B cell (primary cell): ENCODE results near the gene GRID1. TPM values are rescaled to one million over a fixed set of nuclear protein-coding genes. Genes with fewer than 3 reads are reported as not detected.

Experiments used
- ATAC-seq: fragments of 200-7000 bp; cut with Tn5 transposase; one replicate; pipeline ENCODE4 v1.10.0; 2021; ENCODE audit warnings: low read depth, mild to moderate bottlenecking, moderate number of reproducible peaks, moderate library complexity
- CTCF ChIA-PET: fragments of 350-600 bp; sonication (Branson Sonifier 250); formaldehyde crosslinking; loops from one replicate; lab custom pipeline; 2021; ENCODE audit warnings: antibody characterized with exemption, inconsistent platforms; lab: Charles Lee
- POLR2A ChIA-PET: fragments of 350-600 bp; sonication (Branson Sonifier 250); formaldehyde crosslinking; loops from one replicate; lab custom pipeline; 2021; ENCODE audit warnings: antibody characterized with exemption; lab: Charles Lee
- DNase-seq: peaks from one replicate; pipeline ENCODE4 v3.0.0; 2013
- H2AFZ ChIP-seq: 2 replicates; pipeline ENCODE4 v1.6.1; 2012; ENCODE audit warnings: mild to moderate bottlenecking, low read depth, low read length; ENCODE audit not compliant: insufficient read depth, poor library complexity, severe bottlenecking
- H3K27ac ChIP-seq, 2 donors: 1 replicate in 1 of 2; 2 replicates in 1 of 2; pipeline ENCODE4 v1.5.1; 2012 to 2013; ENCODE audit warnings: low read length in 2 of 2, mild to moderate bottlenecking in 2 of 2, moderate library complexity in 1 of 2
- H3K27me3 ChIP-seq, 4 experiments: fragments of 200-600 bp in 1 of 4; sonication (generic) in 1 of 4; replicated peaks in 1 of 4; 1 replicate in 2 of 4; 2 replicates in 2 of 4; pipeline versions ENCODE4 v1.6.1 to v1.7.0; 2013 to 2016; ENCODE audit warnings: low read length in 3 of 4, mild to moderate bottlenecking in 2 of 4, mixed read lengths in 1 of 4, moderate library complexity in 1 of 4; ENCODE audit not compliant: insufficient read depth in 4 of 4, control insufficient read depth in 3 of 4; ENCODE audit errors: control extremely low read depth in 1 of 4
- H3K36me3 ChIP-seq, 2 experiments: replicated peaks in 1 of 2; 1 replicate in 1 of 2; 2 replicates in 1 of 2; pipeline versions ENCODE4 v1.6.1 to v1.7.1; 2013; ENCODE audit warnings: low read length in 1 of 2; ENCODE audit not compliant: insufficient read depth in 2 of 2, control insufficient read depth in 1 of 2; ENCODE audit errors: control extremely low read depth in 1 of 2, extremely low read depth in 1 of 2
- H3K4me1 ChIP-seq, 2 donors: fragments of 200-600 bp in 1 of 2; sonication (generic) in 1 of 2; 1 replicate in 1 of 2; 2 replicates in 1 of 2; pipeline versions ENCODE4 v1.5.1 to v1.6.1; 2013 to 2017; ENCODE audit warnings: low read length in 2 of 2; ENCODE audit not compliant: control insufficient read depth in 2 of 2, insufficient read depth in 2 of 2
- H3K4me2 ChIP-seq: replicated peaks from 2 replicates; pipeline ENCODE3; 2012; ENCODE audit warnings: mild to moderate bottlenecking, low read depth, low read length; ENCODE audit not compliant: poor library complexity, severe bottlenecking
- H3K4me3 ChIP-seq, 5 experiments: fragments of 200-600 bp in 1 of 5; sonication (generic) in 1 of 5; 1 replicate in 3 of 5; 2 replicates in 2 of 5; pipeline versions ENCODE4 v1.5.1 to v1.7.0; 2011 to 2016; ENCODE audit warnings: low read length in 4 of 5, mild to moderate bottlenecking in 4 of 5, low read depth in 2 of 5, control low read depth in 1 of 5, moderate library complexity in 1 of 5; ENCODE audit not compliant: insufficient read depth in 1 of 5; ENCODE audit errors: control extremely low read depth in 1 of 5, extremely low read depth in 1 of 5
- H3K79me2 ChIP-seq: fragments of 200-600 bp; sonication (generic); one replicate; pipeline ENCODE4 v1.6.0; 2016; ENCODE audit warnings: low read length; ENCODE audit not compliant: control insufficient read depth, insufficient read depth
- H3K9ac ChIP-seq: fragments of 200-600 bp; sonication (generic); 2 replicates; pipeline ENCODE4 v1.6.1; 2017; ENCODE audit warnings: mild to moderate bottlenecking, low read length, moderate library complexity
- H3K9me3 ChIP-seq, 3 donors: one replicate each; pipeline versions ENCODE4 v1.6.1 to v1.7.1; 2013; ENCODE audit warnings: low read length in 2 of 3; ENCODE audit not compliant: control insufficient read depth in 2 of 3, insufficient read depth in 1 of 3; ENCODE audit errors: control extremely low read depth in 1 of 3
- H4K20me1 ChIP-seq: 2 replicates; pipeline ENCODE4 v1.6.0; 2012; ENCODE audit warnings: mild to moderate bottlenecking, low read length; ENCODE audit not compliant: insufficient read depth, control insufficient read depth, poor library complexity, severe bottlenecking
- H3K27ac Mint-ChIP-seq: one replicate; pipeline ENCODE4 v1.8.0; 2021; ENCODE audit warnings: mixed read lengths
- H3K27me3 Mint-ChIP-seq: one replicate; pipeline ENCODE4 v1.8.0; 2021; ENCODE audit warnings: mixed read lengths
- H3K4me1 Mint-ChIP-seq: one replicate; pipeline ENCODE4 v1.8.0; 2021; ENCODE audit warnings: mixed read lengths
- H3K4me3 Mint-ChIP-seq: one replicate; pipeline ENCODE4 v1.8.0; 2021; ENCODE audit warnings: mixed read lengths
- H3K9me3 Mint-ChIP-seq: one replicate; pipeline ENCODE4 v1.8.0; 2022; ENCODE audit warnings: mixed read lengths; ENCODE audit not compliant: insufficient read depth
- CTCF ChIP-seq: fragments of 200-600 bp; IDR thresholded peaks from one replicate; pipeline ENCODE4 v1.8.0; 2022; ENCODE audit warnings: antibody characterized with exemption, mild to moderate bottlenecking
- EZH2 ChIP-seq: IDR thresholded peaks from 2 replicates; pipeline ENCODE4 v1.6.1; 2012; ENCODE audit warnings: borderline replicate concordance, low read depth, mild to moderate bottlenecking, moderate library complexity, low read length; ENCODE audit not compliant: insufficient read depth, poor library complexity, severe bottlenecking
- WGBS: methylation state at CpG from one replicate; pipeline ENCODE4 v1.1.5; 2013; ENCODE audit warnings: missing lambda C conversion rate; ENCODE audit not compliant: insufficient coverage; 5-methylcytosine and 5-hydroxymethylcytosine counted together
- intact Hi-C: fragments of 100-400 bp; cut with micrococcal nuclease; formaldehyde crosslinking; loops from one replicate; pipeline ENCODE4 v1.10.0; 2022
- polyA plus RNA-seq: library from polyadenylated mRNA; depleted of rRNA; stranded (reverse); fragments of >200 nt; gene quantifications from 2 replicates; pipeline ENCODE4 v1.2.3, GENCODE V29; 2012
- total RNA-seq, 2 donors: library from RNA; stranded (reverse); fragments of 120-200 nt in 1 of 2; gene quantifications; 1 replicate in 1 of 2; 2 replicates in 1 of 2; pipeline versions ENCODE4 v1.2.3 to v1.2.4, GENCODE V29; 2013 to 2022

The GRID1 gene
- total and polyA plus RNA-seq, 2 donors (not counting 1 experiment from before 2014, with no cell fraction given), result not detected

- H3K4me3 ChIP-seq, result no peak overlapping the region
- no peak for TF ChIP-seq CTCF
- TF ChIP-seq EZH2, result no peak
- H4K20me1 ChIP-seq, result no peaks in the 10 kb centered on the region
- no peaks in the 10 kb centered on the region for H3K27me3 ChIP-seq
- no peaks in the 10 kb centered on the region for H3K79me2 ChIP-seq
- ChIA-PET POLR2A (no interaction called here), CTCF (no interaction called here)
- no peak overlapping the region for H3K27ac ChIP-seq
- H3K9ac ChIP-seq, result no peak overlapping the region
- intact Hi-C loops, result no loop called here
- no peak for ATAC-seq
- no peaks in the 10 kb centered on the region for H3K9me3 ChIP-seq
- Mint-ChIP-seq H3K9me3 (no peaks in the 10 kb centered on the region), H3K27ac (no peak overlapping the region), H3K27me3 (peaks cover 5% of the 10 kb centered on the region), H3K4me3 (no peak overlapping the region), H3K4me1 (no peaks in the 10 kb centered on the region)
- WGBS, result 78% methylated on average over 6 of the region's 6 CpGs
- no peaks in the 10 kb centered on the region for H3K4me1 ChIP-seq
- no peaks in the 10 kb centered on the region for H3K36me3 ChIP-seq
- DNase-seq, result no peak
- no peak overlapping the region for H2AFZ ChIP-seq
- H3K4me2 ChIP-seq, result no peak overlapping the region
Measured at GRCh38 chr10:85724215-85724614, 642.4 kb downstream of the GRID1 start.

GRCh38 chr10:85720931-85721590, 645.5 kb downstream of the GRID1 start:
- POLR2A ChIA-PET, result no interaction called here
- TF ChIP-seq EZH2 (no peak), CTCF (no peak)

More at GRCh38 chr10:85720931-85721590, 645.5 kb downstream of the GRID1 start:
- Mint-ChIP-seq H3K4me1 (no peaks in the 10 kb centered on the region), H3K4me3 (no peak overlapping the region), H3K27me3 (no peaks in the 10 kb centered on the region), H3K9me3 (peaks cover 4% of the 10 kb centered on the region), H3K27ac (no peak overlapping the region)
- H3K79me2 ChIP-seq, result no peaks in the 10 kb centered on the region
- H3K4me3 ChIP-seq, result no peak overlapping the region
- H3K4me2 ChIP-seq, result no peak overlapping the region
- H3K9me3 ChIP-seq, result peaks cover 0 to 7% (median 0%) of the 10 kb centered on the region in 3 donors
- ATAC-seq (no peak), DNase-seq (no peak)
- no peaks in the 10 kb centered on the region for H4K20me1 ChIP-seq
- H3K9ac ChIP-seq, result no peak overlapping the region
- H2AFZ ChIP-seq, result no peak overlapping the region
- WGBS, result no CpG with 5 or more reads among the region's 5 CpGs
- CTCF ChIA-PET, result no interaction called here
- H3K27me3 ChIP-seq, result no peaks in the 10 kb centered on the region
- intact Hi-C loops, result no loop called here
- no peaks in the 10 kb centered on the region for H3K36me3 ChIP-seq
- no peak overlapping the region for H3K27ac ChIP-seq
- H3K4me1 ChIP-seq, result no peaks in the 10 kb centered on the region
